T-cell (primary cell): Measurements from ENCODE around the gene ZNF835. TPM values are rescaled to one million over a fixed set of nuclear protein-coding genes. Genes with fewer than 3 reads are reported as not detected.

Source experiments
- ATAC-seq, 4 experiments: fragments of 200-7000 bp in 3 of 4; fragments of 150-1000 bp in 1 of 4; cut with Tn5 transposase; replicated peaks in 1 of 4; 1 replicate in 3 of 4; 2 replicates in 1 of 4; pipeline ENCODE4 v1.10.0; 2021; ENCODE audit warnings: moderate library complexity in 3 of 4, mild to moderate bottlenecking in 2 of 4, moderate number of reproducible peaks in 1 of 4
- CTCF ChIA-PET, 2 donors: fragments of 300-600 bp; sonication (Branson Sonifier 250); formaldehyde crosslinking; loops; one replicate each; lab custom pipeline; 2022; ENCODE audit warnings: antibody characterized with exemption in 2 of 2; lab: Charles Lee
- POLR2A ChIA-PET, 2 donors: fragments of 300-600 bp; sonication (Branson Sonifier 250); formaldehyde crosslinking; loops; one replicate each; lab custom pipeline; 2022; ENCODE audit warnings: antibody characterized with exemption in 2 of 2; lab: Charles Lee
- DNase-seq, 35 experiments: peaks; one replicate each; pipeline versions ENCODE4 v3.0.0 to v3.0.0-alpha.2; 2013 to 2023
- H3K27ac ChIP-seq: one replicate; pipeline ENCODE4 v1.5.1; 2013; ENCODE audit warnings: low read length
- H3K27me3 ChIP-seq, 2 experiments: replicated peaks in 1 of 2; 1 replicate in 1 of 2; 2 replicates in 1 of 2; pipeline versions ENCODE4 v1.6.1 to v1.7.0; 2013; ENCODE audit warnings: low read length in 1 of 2, mixed read lengths in 1 of 2; ENCODE audit not compliant: control insufficient read depth in 2 of 2, insufficient read depth in 2 of 2; ENCODE audit errors: extremely low read depth in 1 of 2
- H3K36me3 ChIP-seq, 2 donors: 1 replicate in 1 of 2; 2 replicates in 1 of 2; pipeline versions ENCODE4 v1.6.1 to v1.7.0; 2013; ENCODE audit warnings: low read length in 1 of 2; ENCODE audit not compliant: control insufficient read depth in 2 of 2, insufficient read depth in 1 of 2; ENCODE audit errors: extremely low read depth in 1 of 2
- H3K4me1 ChIP-seq, 2 experiments: 1 replicate in 1 of 2; 2 replicates in 1 of 2; pipeline versions ENCODE4 v1.6.1 to v1.7.0; 2013; ENCODE audit warnings: low read length in 2 of 2, mixed read lengths in 1 of 2; ENCODE audit not compliant: insufficient read depth in 2 of 2, control insufficient read depth in 1 of 2; ENCODE audit errors: extremely low read depth in 1 of 2
- H3K4me3 ChIP-seq, 2 donors: 1 replicate in 1 of 2; 2 replicates in 1 of 2; pipeline versions ENCODE4 v1.5.1 to v1.7.0; 2013; ENCODE audit warnings: mild to moderate bottlenecking in 2 of 2, low read length in 1 of 2, moderate library complexity in 1 of 2; ENCODE audit not compliant: control insufficient read depth in 1 of 2; ENCODE audit errors: extremely low read depth in 1 of 2
- H3K9me3 ChIP-seq: 2 replicates; pipeline ENCODE4 v1.7.0; 2013
- H3K27ac Mint-ChIP-seq, 2 donors: one replicate each; pipeline ENCODE4 v1.8.0; 2020 to 2021; ENCODE audit warnings: mild to moderate bottlenecking in 2 of 2, mixed read lengths in 2 of 2
- H3K27me3 Mint-ChIP-seq, 2 donors: one replicate each; pipeline ENCODE4 v1.8.0; 2021 to 2022; ENCODE audit warnings: mixed read lengths in 2 of 2
- H3K36me3 Mint-ChIP-seq: one replicate; pipeline ENCODE4 v1.8.0; 2021; ENCODE audit warnings: mixed read lengths
- H3K4me1 Mint-ChIP-seq, 3 donors: one replicate each; pipeline ENCODE4 v1.8.0; 2020 to 2022; ENCODE audit warnings: mixed read lengths in 3 of 3, mild to moderate bottlenecking in 1 of 3
- H3K4me3 Mint-ChIP-seq, 3 donors: one replicate each; pipeline ENCODE4 v1.8.0; 2020 to 2022; ENCODE audit warnings: mild to moderate bottlenecking in 3 of 3, mixed read lengths in 3 of 3, moderate library complexity in 3 of 3
- H3K9me3 Mint-ChIP-seq, 3 donors: one replicate each; pipeline ENCODE4 v1.8.0; 2020 to 2022; ENCODE audit warnings: mixed read lengths in 3 of 3
- WGBS: methylation state at CpG from one replicate; pipeline ENCODE4 v1.1.5; 2013; ENCODE audit warnings: missing lambda C conversion rate; ENCODE audit not compliant: insufficient coverage; 5-methylcytosine and 5-hydroxymethylcytosine counted together
- total RNA-seq, 35 experiments: library from RNA in 6 of 35; stranded (reverse) in 6 of 35; fragments of 120-200 nt in 1 of 35; gene quantifications; one replicate each; pipeline versions ENCODE4 v1.2.1 to v1.2.4 and lab custom pipeline; 2013 to 2026

Gene ZNF835
- total RNA-seq, 5 donors from 2014 or later (not counting 1 experiment from before 2014, with no cell fraction given), result 0.28 to 11.7 (median 4.0) TPM

DNA sequence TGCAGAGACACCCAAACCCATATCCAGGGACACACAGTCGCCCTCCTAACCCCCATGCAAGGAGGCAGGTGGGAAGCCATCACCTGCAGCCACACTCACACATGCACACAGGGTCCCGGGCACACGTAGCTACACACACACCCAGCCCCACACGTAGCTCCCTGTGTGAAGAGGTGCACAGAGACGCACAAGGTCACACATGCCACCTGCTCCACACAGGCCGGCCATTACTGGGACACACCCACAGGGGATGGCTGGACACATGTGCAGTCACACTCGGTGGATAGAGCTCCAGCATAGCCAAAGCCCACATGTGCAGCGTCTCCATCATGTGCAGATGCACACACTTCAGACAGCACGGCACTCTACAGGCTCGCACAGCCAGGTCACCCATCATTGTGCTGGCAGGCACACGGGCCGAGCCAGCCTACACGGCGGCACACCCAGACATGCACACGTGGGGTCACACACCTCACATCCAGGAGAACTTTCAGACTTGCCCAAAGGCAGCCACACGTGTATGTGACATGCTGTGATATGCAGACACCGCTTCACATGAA lies 1.1 kb downstream of the ZNF835 start:
- H3K9me3 Mint-ChIP-seq, result peaks cover 4 to 9% (median 7%) of the 10 kb centered on the region in 3 donors

DNA sequence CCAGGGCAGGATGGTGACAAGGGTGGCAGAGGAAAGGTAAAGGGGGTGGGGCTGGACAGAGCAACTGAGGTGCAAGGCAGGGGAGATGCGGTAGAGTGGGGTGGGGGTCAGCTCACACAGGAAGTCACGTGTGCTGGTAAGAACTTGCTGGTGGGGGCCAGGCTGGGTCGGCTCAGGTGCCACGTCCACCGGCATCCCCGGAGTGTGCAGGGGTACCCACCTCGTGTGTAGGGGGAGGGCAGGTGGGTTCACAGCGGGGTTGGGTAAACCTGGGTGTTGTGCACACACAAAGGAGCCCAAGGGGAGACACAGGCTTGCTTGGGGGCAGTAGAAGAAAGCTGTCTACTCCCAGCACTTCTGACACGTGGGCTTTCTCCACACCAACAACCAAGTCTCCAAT lies 2.9 kb downstream of the ZNF835 start:
- WGBS, result 82% methylated on average over 6 of the region's 9 CpGs
- H3K27me3 ChIP-seq, result peaks cover 0 to 11% of the 10 kb centered on the region in 2 experiments
- Mint-ChIP-seq H3K4me3 (no peak overlapping the region), H3K4me1 (peaks cover 0 to 12% (median 10%) of the 10 kb centered on the region in 3 donors), H3K27ac (no peak overlapping the region), H3K36me3 (peaks cover 12% of the 10 kb centered on the region), H3K9me3 (peaks cover 4 to 11% (median 9%) of the 10 kb centered on the region in 3 donors), H3K27me3 (peaks cover 2 to 3% of the 10 kb centered on the region in 2 donors)
- H3K4me1 ChIP-seq, result peaks cover 4 to 16% of the 10 kb centered on the region in 2 experiments
- no peaks in the 10 kb centered on the region for H3K9me3 ChIP-seq
- no peaks in the 10 kb centered on the region for H3K36me3 ChIP-seq
- CTCF ChIA-PET, result no interaction called here
- no peak overlapping the region for H3K27ac ChIP-seq
- ATAC-seq (no peak), DNase-seq (no peak)
- no peak overlapping the region for H3K4me3 ChIP-seq
- POLR2A ChIA-PET, result no interaction called here

More for the DNA sequence above, 1.1 kb downstream of the ZNF835 start:
- Histone ChIP-seq H3K4me3 (peak overlapping the region in 1 of 2 donors; percentile 68), H3K27ac (no peak overlapping the region), H3K27me3 (peaks cover 0 to 11% of the 10 kb centered on the region in 2 experiments), H3K4me1 (peaks cover 4 to 16% of the 10 kb centered on the region in 2 experiments), H3K9me3 (no peaks in the 10 kb centered on the region), H3K36me3 (no peaks in the 10 kb centered on the region)
- DNase-seq (no peak), ATAC-seq (no peak)
- ChIA-PET POLR2A (no interaction called here), CTCF (no interaction called here)
- H3K36me3 Mint-ChIP-seq, result peaks cover 6% of the 10 kb centered on the region
- H3K4me1 Mint-ChIP-seq, result peaks cover 0 to 12% (median 10%) of the 10 kb centered on the region in 3 donors
- 93% methylated on average over 17 of the region's 17 CpGs for WGBS
- peak overlapping the region; percentile 78 to 86 (median 85) for H3K4me3 Mint-ChIP-seq
- no peak overlapping the region for H3K27ac Mint-ChIP-seq
- H3K27me3 Mint-ChIP-seq, result peaks cover 2 to 3% of the 10 kb centered on the region in 2 donors

DNA sequence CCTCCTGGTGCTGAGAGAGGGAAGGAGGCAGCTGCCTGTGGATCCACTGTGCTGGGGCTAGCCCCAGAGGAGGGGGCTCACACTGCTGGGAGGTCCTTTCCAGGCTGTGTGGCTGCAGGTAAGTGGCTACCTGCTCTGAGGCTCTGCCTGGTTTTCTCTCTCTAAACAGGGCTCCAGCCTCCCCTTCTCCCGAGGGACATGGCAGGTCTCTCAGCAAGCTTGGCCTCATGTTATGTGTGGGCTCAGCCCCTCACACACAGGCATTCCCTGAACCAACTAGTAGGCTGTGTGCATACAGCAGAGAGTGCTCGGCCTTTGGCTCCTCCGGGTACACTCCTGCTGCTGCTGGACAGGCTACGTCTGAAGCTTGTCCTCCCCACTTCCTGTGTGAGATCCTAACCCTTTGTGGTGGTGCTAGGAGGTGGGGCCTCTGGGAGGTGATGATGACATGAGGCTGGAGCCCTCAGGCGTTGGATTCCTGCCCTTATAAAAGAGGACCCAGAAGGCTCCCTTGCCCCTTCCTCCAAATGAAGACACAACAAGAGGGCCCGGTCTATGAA lies 4.2 kb downstream of the ZNF835 start:
- WGBS, result 60% methylated on average over 3 of the region's 6 CpGs
- Histone ChIP-seq H3K27ac (no peak overlapping the region), H3K27me3 (peaks cover 0 to 11% of the 10 kb centered on the region in 2 experiments), H3K9me3 (no peaks in the 10 kb centered on the region), H3K4me1 (peaks cover 4 to 16% of the 10 kb centered on the region in 2 experiments), H3K4me3 (no peak overlapping the region), H3K36me3 (no peaks in the 10 kb centered on the region)
- DNase-seq (no peak), ATAC-seq (no peak)
- peaks cover 4 to 11% (median 11%) of the 10 kb centered on the region in 3 donors for H3K9me3 Mint-ChIP-seq
- no peak overlapping the region for H3K4me3 Mint-ChIP-seq
- peaks cover 0 to 12% (median 10%) of the 10 kb centered on the region in 3 donors for H3K4me1 Mint-ChIP-seq
- H3K27ac Mint-ChIP-seq, result no peak overlapping the region
- peaks cover 15% of the 10 kb centered on the region for H3K36me3 Mint-ChIP-seq
- POLR2A ChIA-PET, result no interaction called here
- CTCF ChIA-PET, result no interaction called here
- H3K27me3 Mint-ChIP-seq, result peaks cover 2 to 3% of the 10 kb centered on the region in 2 donors

DNA sequence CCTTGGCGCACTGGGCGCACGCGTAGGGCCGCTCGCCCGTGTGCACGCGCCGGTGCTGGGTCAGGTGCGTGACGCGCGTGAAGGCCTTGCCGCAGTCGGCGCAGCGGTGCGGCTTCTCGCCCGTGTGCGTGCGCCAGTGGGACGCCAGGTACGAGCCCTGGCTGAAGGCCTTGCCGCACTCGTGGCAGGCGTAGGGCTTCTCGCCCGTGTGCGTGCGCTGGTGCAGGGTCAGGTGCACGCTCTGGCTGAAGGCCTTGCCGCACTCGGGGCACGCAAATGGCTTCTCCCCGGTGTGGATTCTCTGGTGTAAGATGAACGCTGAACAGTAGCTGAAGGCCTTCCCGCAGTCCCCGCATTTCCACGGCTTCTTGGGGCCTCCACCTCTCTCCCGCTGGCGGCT lies 7.0 kb downstream of the ZNF835 start:
- no peak for DNase-seq
- ATAC-seq, result no peak
- Histone ChIP-seq H3K4me3 (no peak overlapping the region), H3K4me1 (no peaks in the 10 kb centered on the region), H3K27ac (no peak overlapping the region), H3K27me3 (peaks cover 0 to 7% of the 10 kb centered on the region in 2 experiments), H3K36me3 (no peaks in the 10 kb centered on the region), H3K9me3 (no peaks in the 10 kb centered on the region)
- H3K4me3 Mint-ChIP-seq, result no peak overlapping the region
- H3K4me1 Mint-ChIP-seq, result no peaks in the 10 kb centered on the region
- ChIA-PET CTCF (no interaction called here), POLR2A (no interaction called here)
- peaks cover 20% of the 10 kb centered on the region for H3K36me3 Mint-ChIP-seq
- no peaks in the 10 kb centered on the region for H3K27me3 Mint-ChIP-seq
- H3K9me3 Mint-ChIP-seq, result peaks cover 0 to 14% (median 11%) of the 10 kb centered on the region in 3 donors
- WGBS, result 97% methylated on average over 43 of the region's 43 CpGs
- no peak overlapping the region for H3K27ac Mint-ChIP-seq

DNA sequence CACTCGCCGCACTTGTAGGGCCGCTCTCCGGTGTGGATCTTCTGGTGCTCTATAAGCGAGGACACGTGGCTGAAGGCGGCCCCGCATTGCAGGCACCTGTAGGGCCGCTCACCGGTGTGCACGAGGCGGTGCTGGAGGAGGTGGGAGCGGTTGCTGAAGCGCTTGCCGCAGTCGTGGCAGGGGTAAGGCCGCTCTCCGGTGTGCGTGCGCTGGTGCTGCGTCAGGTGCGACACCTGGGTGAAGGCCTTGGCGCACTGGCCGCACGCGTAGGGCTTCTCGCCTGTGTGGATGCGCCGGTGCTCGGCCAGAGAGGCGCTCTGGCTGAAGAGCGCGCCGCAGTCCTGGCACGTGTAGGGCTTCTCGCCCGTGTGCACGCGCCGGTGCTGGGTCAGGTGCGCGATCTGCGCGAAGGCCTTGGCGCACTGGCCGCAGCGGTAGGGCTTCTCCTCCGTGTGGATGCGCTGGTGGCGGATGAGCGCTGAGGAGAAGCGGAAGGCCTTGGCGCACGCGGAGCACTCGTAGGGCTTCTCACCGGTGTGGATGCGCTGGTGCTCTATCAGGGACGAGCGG lies 7.5 kb downstream of the ZNF835 start:
- WGBS, result 97% methylated on average over 58 of the region's 60 CpGs
- Histone ChIP-seq H3K27ac (no peak overlapping the region), H3K27me3 (peaks cover 0 to 5% of the 10 kb centered on the region in 2 experiments), H3K36me3 (no peaks in the 10 kb centered on the region), H3K4me3 (no peak overlapping the region), H3K9me3 (no peaks in the 10 kb centered on the region), H3K4me1 (no peaks in the 10 kb centered on the region)
- H3K9me3 Mint-ChIP-seq, result peaks cover 3 to 17% (median 14%) of the 10 kb centered on the region in 3 donors
- ATAC-seq (no peak), DNase-seq (no peak)
- ChIA-PET POLR2A (no interaction called here), CTCF (no interaction called here)
- peaks cover 19% of the 10 kb centered on the region for H3K36me3 Mint-ChIP-seq
- no peak overlapping the region for H3K27ac Mint-ChIP-seq
- H3K27me3 Mint-ChIP-seq, result no peaks in the 10 kb centered on the region
- no peaks in the 10 kb centered on the region for H3K4me1 Mint-ChIP-seq
- H3K4me3 Mint-ChIP-seq, result no peak overlapping the region

DNA sequence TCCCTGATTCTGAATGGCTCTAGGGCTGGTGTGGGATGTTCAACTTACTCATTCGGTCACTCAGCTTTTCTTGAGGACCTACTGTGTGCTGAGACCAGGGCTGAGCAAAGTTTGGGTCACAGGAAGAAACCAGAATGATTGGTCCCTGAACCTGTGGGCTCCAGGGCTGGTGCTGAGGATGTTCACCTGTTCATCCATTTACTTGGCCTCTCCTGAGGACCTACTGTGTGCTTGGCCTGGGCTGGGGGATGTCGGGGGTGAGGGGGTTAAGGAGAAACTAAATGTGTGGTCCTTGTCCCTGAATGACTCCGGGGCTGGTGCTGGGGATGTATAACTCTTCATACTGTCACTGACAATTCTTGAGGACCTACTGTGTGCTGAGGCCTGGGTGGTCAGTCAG lies 10.3 kb downstream of the ZNF835 start:
- no peak overlapping the region for H3K27ac Mint-ChIP-seq
- ATAC-seq (no peak), DNase-seq (no peak)
- Histone ChIP-seq H3K4me1 (no peaks in the 10 kb centered on the region), H3K27me3 (no peaks in the 10 kb centered on the region), H3K36me3 (no peaks in the 10 kb centered on the region), H3K27ac (no peak overlapping the region), H3K9me3 (no peaks in the 10 kb centered on the region), H3K4me3 (no peak overlapping the region)
- ChIA-PET CTCF (no interaction called here), POLR2A (no interaction called here)
- no peaks in the 10 kb centered on the region for H3K4me1 Mint-ChIP-seq
- no peak overlapping the region for H3K4me3 Mint-ChIP-seq
- H3K36me3 Mint-ChIP-seq, result peaks cover 14% of the 10 kb centered on the region
- peaks cover 10 to 23% (median 19%) of the 10 kb centered on the region in 3 donors for H3K9me3 Mint-ChIP-seq
- WGBS, result 100% methylated on average over 1 of the region's 3 CpGs
- no peaks in the 10 kb centered on the region for H3K27me3 Mint-ChIP-seq
